HL-60 (cell line): ENCODE data around the gene ADAMTS14.

Experiments
- POLR2AphosphoS5 ChIP-seq: IDR thresholded peaks from 2 replicates; pipeline ENCODE4 v1.6.1; 2012; ENCODE audit warnings: low read depth
- TF ChIP-seq, protein P1 (sequence below): IDR thresholded peaks from one replicate; pipeline ENCODE4 v1.5.1; 2011; ENCODE audit warnings: low read length, control low read depth, inconsistent platforms; ENCODE audit not compliant: insufficient read depth
- TF ChIP-seq, protein P2 (sequence below): IDR thresholded peaks from 2 replicates; pipeline ENCODE4 v1.6.1; 2012; ENCODE audit warnings: low read depth; ENCODE audit not compliant: insufficient replicate concordance

DNA sequence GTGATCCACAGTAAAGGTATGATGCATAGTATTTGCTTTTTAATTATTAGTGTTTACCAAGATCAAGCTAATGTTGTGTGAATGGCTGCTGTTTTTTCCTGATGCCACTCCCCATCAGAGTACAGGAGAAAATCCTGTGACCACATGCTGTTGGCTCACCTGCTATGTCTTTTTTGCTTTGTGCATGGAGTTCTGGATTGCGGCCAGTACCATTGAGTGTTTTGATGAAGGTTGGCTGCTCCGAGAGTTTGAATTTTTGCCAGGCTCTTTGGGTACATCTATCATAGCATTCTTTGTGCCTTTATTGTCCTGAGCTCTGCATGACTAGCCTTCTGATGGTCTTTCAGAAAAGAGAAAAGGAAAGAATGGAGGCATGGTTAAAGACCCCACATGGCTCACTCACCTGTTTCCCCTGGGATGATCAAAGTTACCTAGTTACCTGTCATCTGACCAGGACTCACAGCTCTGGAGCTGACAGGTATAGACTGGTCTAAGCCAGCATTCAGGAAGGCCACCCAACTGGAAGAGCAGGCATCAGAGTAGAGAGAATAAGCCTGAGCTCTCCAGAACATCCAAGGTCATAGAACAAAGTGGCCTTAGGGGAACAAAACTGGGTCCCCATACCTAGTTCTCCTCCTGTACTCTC lies 131.6 kb downstream of the ADAMTS14 start:
- TF ChIP-seq, protein P1, sequence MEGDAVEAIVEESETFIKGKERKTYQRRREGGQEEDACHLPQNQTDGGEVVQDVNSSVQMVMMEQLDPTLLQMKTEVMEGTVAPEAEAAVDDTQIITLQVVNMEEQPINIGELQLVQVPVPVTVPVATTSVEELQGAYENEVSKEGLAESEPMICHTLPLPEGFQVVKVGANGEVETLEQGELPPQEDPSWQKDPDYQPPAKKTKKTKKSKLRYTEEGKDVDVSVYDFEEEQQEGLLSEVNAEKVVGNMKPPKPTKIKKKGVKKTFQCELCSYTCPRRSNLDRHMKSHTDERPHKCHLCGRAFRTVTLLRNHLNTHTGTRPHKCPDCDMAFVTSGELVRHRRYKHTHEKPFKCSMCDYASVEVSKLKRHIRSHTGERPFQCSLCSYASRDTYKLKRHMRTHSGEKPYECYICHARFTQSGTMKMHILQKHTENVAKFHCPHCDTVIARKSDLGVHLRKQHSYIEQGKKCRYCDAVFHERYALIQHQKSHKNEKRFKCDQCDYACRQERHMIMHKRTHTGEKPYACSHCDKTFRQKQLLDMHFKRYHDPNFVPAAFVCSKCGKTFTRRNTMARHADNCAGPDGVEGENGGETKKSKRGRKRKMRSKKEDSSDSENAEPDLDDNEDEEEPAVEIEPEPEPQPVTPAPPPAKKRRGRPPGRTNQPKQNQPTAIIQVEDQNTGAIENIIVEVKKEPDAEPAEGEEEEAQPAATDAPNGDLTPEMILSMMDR: no peak
- no peak for TF ChIP-seq POLR2AphosphoS5
- TF ChIP-seq, protein P2, sequence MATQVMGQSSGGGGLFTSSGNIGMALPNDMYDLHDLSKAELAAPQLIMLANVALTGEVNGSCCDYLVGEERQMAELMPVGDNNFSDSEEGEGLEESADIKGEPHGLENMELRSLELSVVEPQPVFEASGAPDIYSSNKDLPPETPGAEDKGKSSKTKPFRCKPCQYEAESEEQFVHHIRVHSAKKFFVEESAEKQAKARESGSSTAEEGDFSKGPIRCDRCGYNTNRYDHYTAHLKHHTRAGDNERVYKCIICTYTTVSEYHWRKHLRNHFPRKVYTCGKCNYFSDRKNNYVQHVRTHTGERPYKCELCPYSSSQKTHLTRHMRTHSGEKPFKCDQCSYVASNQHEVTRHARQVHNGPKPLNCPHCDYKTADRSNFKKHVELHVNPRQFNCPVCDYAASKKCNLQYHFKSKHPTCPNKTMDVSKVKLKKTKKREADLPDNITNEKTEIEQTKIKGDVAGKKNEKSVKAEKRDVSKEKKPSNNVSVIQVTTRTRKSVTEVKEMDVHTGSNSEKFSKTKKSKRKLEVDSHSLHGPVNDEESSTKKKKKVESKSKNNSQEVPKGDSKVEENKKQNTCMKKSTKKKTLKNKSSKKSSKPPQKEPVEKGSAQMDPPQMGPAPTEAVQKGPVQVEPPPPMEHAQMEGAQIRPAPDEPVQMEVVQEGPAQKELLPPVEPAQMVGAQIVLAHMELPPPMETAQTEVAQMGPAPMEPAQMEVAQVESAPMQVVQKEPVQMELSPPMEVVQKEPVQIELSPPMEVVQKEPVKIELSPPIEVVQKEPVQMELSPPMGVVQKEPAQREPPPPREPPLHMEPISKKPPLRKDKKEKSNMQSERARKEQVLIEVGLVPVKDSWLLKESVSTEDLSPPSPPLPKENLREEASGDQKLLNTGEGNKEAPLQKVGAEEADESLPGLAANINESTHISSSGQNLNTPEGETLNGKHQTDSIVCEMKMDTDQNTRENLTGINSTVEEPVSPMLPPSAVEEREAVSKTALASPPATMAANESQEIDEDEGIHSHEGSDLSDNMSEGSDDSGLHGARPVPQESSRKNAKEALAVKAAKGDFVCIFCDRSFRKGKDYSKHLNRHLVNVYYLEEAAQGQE: no peak
